Loucy (cell line): ENCODE data around the gene ADAMTS8.

Source experiments
- CTCF ChIP-seq: fragments of 200-600 bp; sonication (generic); conservative IDR thresholded peaks from 2 replicates; pipeline ENCODE4 v1.5.1; 2014; ENCODE audit warnings: mild to moderate bottlenecking, antibody characterized with exemption, low read length
- EZH2phosphoT487 ChIP-seq: fragments of 200-600 bp; IDR thresholded peaks from 2 replicates; pipeline ENCODE4 v1.6.1; 2018; ENCODE audit warnings: antibody characterized with exemption, mild to moderate bottlenecking, moderate library complexity, borderline replicate concordance

- TF ChIP-seq CTCF = no peak
- no peak for TF ChIP-seq EZH2phosphoT487
These were observed 59.2 kb downstream of the ADAMTS8 start for GRCh38 chr11:130369141-130369691.
